Kidney (tissue), 14 donors: Measurements from ENCODE around the gene CXXC5. TPM values are rescaled to one million over a fixed set of nuclear protein-coding genes. Genes with fewer than 3 reads are reported as not detected.

Source experiments
- DNase-seq, 5 donors: peaks; one replicate each; pipeline ENCODE4 v3.0.0-alpha.2; 2013 to 2020
- FAIRE-seq: peaks from 2 replicates; lab custom pipeline; 2012; peaks lifted over from hg19 to GRCh38; lab: Jason Lieb, UNC
- H3K27ac ChIP-seq, 2 donors: one replicate each; pipeline ENCODE4 v1.7.0; 2013; ENCODE audit warnings: low read depth in 2 of 2, low read length in 2 of 2, inconsistent platforms in 1 of 2
- H3K27me3 ChIP-seq: one replicate; pipeline ENCODE4 v1.7.1; 2013; ENCODE audit warnings: low read length, inconsistent platforms; ENCODE audit not compliant: control insufficient read depth, insufficient read depth
- H3K36me3 ChIP-seq, 3 donors: one replicate each; pipeline versions ENCODE4 v1.7.0 to v1.7.1; 2013; ENCODE audit warnings: low read length in 3 of 3, control low read depth in 1 of 3, inconsistent platforms in 1 of 3; ENCODE audit not compliant: insufficient read depth in 3 of 3, control insufficient read depth in 2 of 3
- H3K4me1 ChIP-seq, 3 donors: one replicate each; pipeline versions ENCODE4 v1.7.0 to v1.7.1; 2013; ENCODE audit warnings: low read length in 3 of 3, inconsistent platforms in 1 of 3, low read depth in 1 of 3; ENCODE audit not compliant: control insufficient read depth in 2 of 3, insufficient read depth in 2 of 3
- H3K4me3 ChIP-seq, 3 donors: one replicate each; pipeline versions ENCODE4 v1.7.0 to v1.8.1; 2013; ENCODE audit warnings: low read length in 3 of 3, control low read depth in 1 of 3, inconsistent platforms in 1 of 3
- H3K9ac ChIP-seq, 3 donors: one replicate each; pipeline versions ENCODE4 v1.7.0 to v1.7.1; 2013; ENCODE audit warnings: low read length in 3 of 3, control low read depth in 1 of 3, inconsistent platforms in 1 of 3
- H3K9me3 ChIP-seq, 3 donors: one replicate each; pipeline versions ENCODE4 v1.7.0 to v1.7.1; 2013; ENCODE audit warnings: low read length in 3 of 3, control low read depth in 1 of 3, inconsistent platforms in 1 of 3; ENCODE audit not compliant: control insufficient read depth in 2 of 3, insufficient read depth in 1 of 3
- intact Hi-C: fragments of 100-400 bp; cut with DNase I; formaldehyde crosslinking; loops from one replicate; pipeline ENCODE4 v1.11.1; 2022
- polyA plus RNA-seq: library from polyadenylated mRNA; stranded (reverse); fragments of 350-450 nt; fragmentation: Illumina TruSeq; extraction: RNeasy Lipid Tissue Mini Kit (QIAGEN cat#74804); gene quantifications from one replicate; pipeline ENCODE4 v1.2.3, GENCODE V29; 2014; ENCODE audit warnings: low read depth, low replicate concordance; ENCODE audit not compliant: insufficient read depth
- total RNA-seq: library from RNA; stranded (reverse); fragmentation: NEBNext Ultra II Directional; extraction: Animal tissue kit (Norgen Biotek cat#: 25700); gene quantifications from one replicate; pipeline ENCODE4 v1.2.1, GENCODE V29; 2021
- TF ChIP-seq, protein P1 (sequence below): IDR thresholded peaks from 3 replicates; pipeline ENCODE4 v1.5.1; 2012; ENCODE audit warnings: mild to moderate bottlenecking, moderate library complexity, borderline replicate concordance; ENCODE audit not compliant: insufficient read depth; ENCODE audit errors: extremely low read depth
- donor health status: control.
- donor health status: control.
- donor health status: control.
- donor health status: control.
- donor health status: control.
- donor health status: DM: yes; HTN: yes; CAD: no.
- donor health status: Normal renal cell carcinoma (clear cell type).

CXXC5 gene
- total and polyA plus RNA-seq, 2 donors from 2014 or later = 116 to 122 TPM

- H3K27ac ChIP-seq = peak overlapping the region; percentile 94 to 95
- no peaks in the 10 kb centered on the region for H3K9me3 ChIP-seq
- H3K27me3 ChIP-seq = no peaks in the 10 kb centered on the region
- intact Hi-C loops = no loop called here
- TF ChIP-seq, protein P1, sequence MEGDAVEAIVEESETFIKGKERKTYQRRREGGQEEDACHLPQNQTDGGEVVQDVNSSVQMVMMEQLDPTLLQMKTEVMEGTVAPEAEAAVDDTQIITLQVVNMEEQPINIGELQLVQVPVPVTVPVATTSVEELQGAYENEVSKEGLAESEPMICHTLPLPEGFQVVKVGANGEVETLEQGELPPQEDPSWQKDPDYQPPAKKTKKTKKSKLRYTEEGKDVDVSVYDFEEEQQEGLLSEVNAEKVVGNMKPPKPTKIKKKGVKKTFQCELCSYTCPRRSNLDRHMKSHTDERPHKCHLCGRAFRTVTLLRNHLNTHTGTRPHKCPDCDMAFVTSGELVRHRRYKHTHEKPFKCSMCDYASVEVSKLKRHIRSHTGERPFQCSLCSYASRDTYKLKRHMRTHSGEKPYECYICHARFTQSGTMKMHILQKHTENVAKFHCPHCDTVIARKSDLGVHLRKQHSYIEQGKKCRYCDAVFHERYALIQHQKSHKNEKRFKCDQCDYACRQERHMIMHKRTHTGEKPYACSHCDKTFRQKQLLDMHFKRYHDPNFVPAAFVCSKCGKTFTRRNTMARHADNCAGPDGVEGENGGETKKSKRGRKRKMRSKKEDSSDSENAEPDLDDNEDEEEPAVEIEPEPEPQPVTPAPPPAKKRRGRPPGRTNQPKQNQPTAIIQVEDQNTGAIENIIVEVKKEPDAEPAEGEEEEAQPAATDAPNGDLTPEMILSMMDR = no peak
- no peak overlapping the region for H3K4me3 ChIP-seq
- DNase-seq (peak in 4 of 5 donors; percentile 57 to 81 (median 76)), FAIRE-seq (no peak)
- H3K9ac ChIP-seq = peak overlapping the region in 1 of 3 donors; percentile 35
- H3K4me1 ChIP-seq = peaks cover 20 to 78% (median 72%) of the 10 kb centered on the region in 3 donors
- H3K36me3 ChIP-seq = no peaks in the 10 kb centered on the region
Measured at GRCh38 chr5:139640421-139641115, 7.6 kb upstream of the CXXC5 start.

GRCh38 chr5:139641116-139642080 is 6.8 kb upstream of the CXXC5 start:
- H3K27me3 ChIP-seq = no peaks in the 10 kb centered on the region
- FAIRE-seq (no peak), DNase-seq (peak in 2 of 5 donors; percentile 27 to 45)
- H3K9me3 ChIP-seq = no peaks in the 10 kb centered on the region
- peak overlapping the region; percentile 90 to 94 for H3K27ac ChIP-seq
- no peaks in the 10 kb centered on the region for H3K36me3 ChIP-seq
- peaks cover 18 to 70% (median 66%) of the 10 kb centered on the region in 3 donors for H3K4me1 ChIP-seq
- intact Hi-C loops = no loop called here
- TF ChIP-seq, protein P1 = no peak
- H3K9ac ChIP-seq = no peak overlapping the region
- no peak overlapping the region for H3K4me3 ChIP-seq

- peaks cover 11 to 69% (median 65%) of the 10 kb centered on the region in 3 donors for H3K4me1 ChIP-seq
- TF ChIP-seq, protein P1 = no peak
- no peak overlapping the region for H3K9ac ChIP-seq
- H3K36me3 ChIP-seq = no peaks in the 10 kb centered on the region
- FAIRE-seq (no peak), DNase-seq (peak in 2 of 5 donors; percentile 57 to 59)
- no peak overlapping the region for H3K4me3 ChIP-seq
- H3K27me3 ChIP-seq = no peaks in the 10 kb centered on the region
- peak overlapping the region; percentile 90 to 94 for H3K27ac ChIP-seq
- intact Hi-C loops = no loop called here
- no peaks in the 10 kb centered on the region for H3K9me3 ChIP-seq
Measured at GRCh38 chr5:139642213-139642612, 5.9 kb upstream of the CXXC5 start.
